WI38 (cell line): ENCODE measurements around the gene C7orf57.

Experiments
- H3K4me3 ChIP-seq: 2 replicates; pipeline ENCODE4 v1.5.1; 2011; ENCODE audit warnings: low read depth, mild to moderate bottlenecking, control low read depth, low read length
- CTCF ChIP-seq: IDR thresholded peaks from 2 replicates; pipeline ENCODE4 v1.5.1; 2012; ENCODE audit warnings: low read depth, mild to moderate bottlenecking, control low read depth, low read length

Gene C7orf57

GRCh38 chr7:48084727-48085432 lies 49.5 kb downstream of the C7orf57 start:
- no peak for TF ChIP-seq CTCF
- no peak overlapping the region for H3K4me3 ChIP-seq

GRCh38 chr7:48085433-48085791 lies 50.1 kb downstream of the C7orf57 start:
- TF ChIP-seq CTCF: no peak
- no peak overlapping the region for H3K4me3 ChIP-seq

- TF ChIP-seq CTCF: no peak
- H3K4me3 ChIP-seq: no peak overlapping the region
Observed at GRCh38 chr7:48085942-48086341, 50.6 kb downstream of the C7orf57 start.

- no peak overlapping the region for H3K4me3 ChIP-seq
- no peak for TF ChIP-seq CTCF
Observed at GRCh38 chr7:48087349-48087748, 52.0 kb downstream of the C7orf57 start.

GRCh38 chr7:48088559-48089045 lies 53.3 kb downstream of the C7orf57 start:
- peak overlapping the region; percentile 82 for H3K4me3 ChIP-seq
- TF ChIP-seq CTCF: no peak

GRCh38 chr7:48089046-48090003 lies 54.0 kb downstream of the C7orf57 start, which contains the start of gene UPP1:
Gene UPP1, plus strand, starts transcription at chr7:48089265. Its CDS starts 5,519 bp downstream, at chr7:48094784.
- TF ChIP-seq CTCF: no peak

More at GRCh38 chr7:48089046-48090003, 54.0 kb downstream of the C7orf57 start, which contains the start of gene UPP1:
- peak within 1 kb of the TSS; percentile 82 for H3K4me3 ChIP-seq
